ENCODE measurements around the gene CBY1.

DNA sequence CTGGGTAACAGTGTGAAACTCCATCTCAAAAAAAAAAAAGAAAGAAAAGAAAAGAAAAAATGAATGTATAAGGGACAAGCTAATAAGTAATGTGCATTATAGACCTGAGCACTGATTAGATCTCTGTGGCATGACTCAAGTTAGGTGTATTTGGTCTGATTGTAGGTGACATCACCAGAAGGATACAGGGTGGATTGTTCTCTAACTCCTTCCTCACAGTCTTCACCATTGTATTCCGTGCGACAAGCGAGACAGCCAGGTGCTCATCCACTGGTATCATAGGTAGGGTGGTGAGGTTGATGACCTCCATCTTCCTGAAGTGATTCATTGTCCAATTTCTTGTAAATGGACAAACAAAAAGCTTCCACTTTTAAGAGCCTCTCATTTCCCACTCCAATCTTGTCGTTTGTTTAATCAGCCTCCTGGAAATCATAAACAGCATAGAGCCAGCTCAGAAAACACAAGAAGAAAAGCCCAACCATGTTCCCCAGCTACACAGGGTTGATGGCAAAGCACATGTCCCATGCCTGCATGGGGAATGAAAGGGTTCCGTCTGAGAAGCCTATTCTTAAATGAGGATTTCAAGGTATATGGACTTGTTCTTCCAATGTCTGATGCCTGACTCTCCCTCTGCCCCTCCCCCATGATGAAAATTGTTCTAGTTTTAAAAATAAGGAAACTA, 6.5 kb upstream of the CBY1 start:
- TF ChIP-seq, protein P1, sequence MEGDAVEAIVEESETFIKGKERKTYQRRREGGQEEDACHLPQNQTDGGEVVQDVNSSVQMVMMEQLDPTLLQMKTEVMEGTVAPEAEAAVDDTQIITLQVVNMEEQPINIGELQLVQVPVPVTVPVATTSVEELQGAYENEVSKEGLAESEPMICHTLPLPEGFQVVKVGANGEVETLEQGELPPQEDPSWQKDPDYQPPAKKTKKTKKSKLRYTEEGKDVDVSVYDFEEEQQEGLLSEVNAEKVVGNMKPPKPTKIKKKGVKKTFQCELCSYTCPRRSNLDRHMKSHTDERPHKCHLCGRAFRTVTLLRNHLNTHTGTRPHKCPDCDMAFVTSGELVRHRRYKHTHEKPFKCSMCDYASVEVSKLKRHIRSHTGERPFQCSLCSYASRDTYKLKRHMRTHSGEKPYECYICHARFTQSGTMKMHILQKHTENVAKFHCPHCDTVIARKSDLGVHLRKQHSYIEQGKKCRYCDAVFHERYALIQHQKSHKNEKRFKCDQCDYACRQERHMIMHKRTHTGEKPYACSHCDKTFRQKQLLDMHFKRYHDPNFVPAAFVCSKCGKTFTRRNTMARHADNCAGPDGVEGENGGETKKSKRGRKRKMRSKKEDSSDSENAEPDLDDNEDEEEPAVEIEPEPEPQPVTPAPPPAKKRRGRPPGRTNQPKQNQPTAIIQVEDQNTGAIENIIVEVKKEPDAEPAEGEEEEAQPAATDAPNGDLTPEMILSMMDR (IDR thresholded peaks at IDR 0.05): no peak
- TF ChIP-seq POLR2A (IDR thresholded peaks at IDR 0.05): no peak
